Measurements from ENCODE around the gene SUCNR1.

DNA sequence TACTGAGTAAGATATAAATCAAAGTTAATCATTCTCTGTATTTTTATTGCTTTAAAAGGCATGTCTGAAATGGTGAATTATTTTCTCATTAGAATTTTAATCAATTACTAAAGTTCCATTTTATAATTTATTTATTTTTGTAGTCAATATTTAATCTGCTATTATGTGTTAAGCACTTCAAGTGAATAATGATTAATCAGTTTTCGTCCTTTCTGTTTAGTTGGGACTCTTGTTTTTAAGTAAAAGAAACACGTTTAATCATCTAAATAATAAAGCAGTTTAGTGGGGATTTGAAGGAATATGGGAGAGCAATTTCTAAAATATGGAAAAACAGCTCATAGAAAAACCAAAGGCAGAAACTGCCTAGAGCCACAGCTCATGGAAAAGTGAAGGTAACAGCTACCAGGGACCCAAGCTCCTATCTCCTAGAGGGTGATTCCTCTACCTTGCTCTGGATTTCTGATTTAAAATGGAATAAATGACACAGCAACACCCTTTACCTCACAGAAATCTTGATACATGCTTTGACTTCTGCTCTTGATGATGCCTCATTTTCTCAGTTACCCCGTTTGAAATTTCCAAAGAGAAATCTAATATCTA is 28.0 kb upstream of the SUCNR1 start:
- TF ChIP-seq, protein P1, sequence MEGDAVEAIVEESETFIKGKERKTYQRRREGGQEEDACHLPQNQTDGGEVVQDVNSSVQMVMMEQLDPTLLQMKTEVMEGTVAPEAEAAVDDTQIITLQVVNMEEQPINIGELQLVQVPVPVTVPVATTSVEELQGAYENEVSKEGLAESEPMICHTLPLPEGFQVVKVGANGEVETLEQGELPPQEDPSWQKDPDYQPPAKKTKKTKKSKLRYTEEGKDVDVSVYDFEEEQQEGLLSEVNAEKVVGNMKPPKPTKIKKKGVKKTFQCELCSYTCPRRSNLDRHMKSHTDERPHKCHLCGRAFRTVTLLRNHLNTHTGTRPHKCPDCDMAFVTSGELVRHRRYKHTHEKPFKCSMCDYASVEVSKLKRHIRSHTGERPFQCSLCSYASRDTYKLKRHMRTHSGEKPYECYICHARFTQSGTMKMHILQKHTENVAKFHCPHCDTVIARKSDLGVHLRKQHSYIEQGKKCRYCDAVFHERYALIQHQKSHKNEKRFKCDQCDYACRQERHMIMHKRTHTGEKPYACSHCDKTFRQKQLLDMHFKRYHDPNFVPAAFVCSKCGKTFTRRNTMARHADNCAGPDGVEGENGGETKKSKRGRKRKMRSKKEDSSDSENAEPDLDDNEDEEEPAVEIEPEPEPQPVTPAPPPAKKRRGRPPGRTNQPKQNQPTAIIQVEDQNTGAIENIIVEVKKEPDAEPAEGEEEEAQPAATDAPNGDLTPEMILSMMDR (CRISPR knock-in tag; IDR thresholded peaks at IDR 0.05): no peak
- TF ChIP-seq ZNF781 (CRISPR knock-in tag; IDR thresholded peaks at IDR 0.05; ENCODE audit: borderline replicate concordance, not compliant biosample characterization): no peak
- TF ChIP-seq ZFP1 (CRISPR knock-in tag; IDR thresholded peaks at IDR 0.05): no peak
- no peak for TF ChIP-seq BCL6 (CRISPR knock-in tag; IDR thresholded peaks at IDR 0.05)
- no peak for TF ChIP-seq ZBTB42 (CRISPR knock-in tag; IDR thresholded peaks at IDR 0.05)
